Forelimb muscle (tissue), 1 donor: Measurements from ENCODE around the gene ITSN1. TPM values are rescaled to one million over a fixed set of nuclear protein-coding genes. Genes with fewer than 3 reads are reported as not detected.
"Not testable (repeated sequence)": the region's sequence is repeated elsewhere in the genome, so short reads cannot be mapped to it uniquely, and the experiment has no call there.

Experiments used
- DNase-seq: peaks from one replicate; pipeline ENCODE4 v3.0.0-alpha.2; 2013; ENCODE audit warnings: low read depth
- polyA plus RNA-seq: library from polyadenylated mRNA; unstranded; fragments of 120-200 nt; gene quantifications from one replicate; pipeline ENCODE4 v1.2.1, GENCODE V29; 2013; ENCODE audit not compliant: insufficient read length

ITSN1 gene
- 32.7 TPM for polyA plus RNA-seq

DNA sequence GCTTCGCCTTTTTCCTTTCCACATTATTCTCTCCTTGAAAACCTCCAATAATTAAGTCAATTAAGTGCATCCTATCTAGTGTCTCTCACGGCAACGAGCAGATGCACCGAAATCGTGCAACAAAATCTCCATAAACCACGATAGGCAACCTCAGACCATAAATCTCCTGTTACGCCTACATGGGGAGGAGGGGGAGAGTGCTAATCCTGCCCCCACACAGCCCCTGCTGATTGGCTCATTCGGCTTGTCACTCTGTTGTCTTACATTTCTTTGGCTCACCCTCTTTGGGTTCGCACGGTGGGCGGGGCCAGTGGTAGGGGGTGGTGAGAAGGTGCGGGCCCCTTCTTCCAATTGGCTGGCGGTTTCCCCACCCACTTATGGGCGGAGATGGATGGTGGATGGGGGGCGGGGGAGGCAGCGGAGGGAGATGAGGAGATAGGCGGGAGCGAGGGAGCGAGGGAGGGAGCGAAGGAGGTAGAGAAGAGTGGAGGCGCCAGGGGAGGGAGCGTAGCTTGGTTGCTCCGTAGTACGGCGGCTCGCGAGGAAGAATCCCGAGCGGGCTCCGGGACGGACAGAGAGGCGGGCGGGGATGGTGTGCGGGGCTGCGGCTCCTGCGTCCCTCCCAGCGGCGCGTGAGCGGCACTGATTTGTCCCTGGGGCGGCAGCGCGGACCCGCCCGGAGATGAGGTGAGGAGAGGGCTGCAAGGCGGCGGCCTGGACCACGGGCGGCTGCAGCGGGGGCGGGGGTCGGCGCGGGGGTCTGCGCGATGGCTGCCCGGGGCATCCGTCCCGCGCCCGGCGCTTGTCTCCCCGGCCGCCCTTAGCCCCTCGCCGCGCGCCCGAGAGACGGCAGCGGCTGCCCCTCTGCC is at the start of gene ITSN1:
Gene ITSN1 (plus strand): TSS at position 475 of the 869 bp plus-strand sequence. CDS start 76,328 bp downstream, outside the sequence.
- peak; percentile 98 for DNase-seq

DNA sequence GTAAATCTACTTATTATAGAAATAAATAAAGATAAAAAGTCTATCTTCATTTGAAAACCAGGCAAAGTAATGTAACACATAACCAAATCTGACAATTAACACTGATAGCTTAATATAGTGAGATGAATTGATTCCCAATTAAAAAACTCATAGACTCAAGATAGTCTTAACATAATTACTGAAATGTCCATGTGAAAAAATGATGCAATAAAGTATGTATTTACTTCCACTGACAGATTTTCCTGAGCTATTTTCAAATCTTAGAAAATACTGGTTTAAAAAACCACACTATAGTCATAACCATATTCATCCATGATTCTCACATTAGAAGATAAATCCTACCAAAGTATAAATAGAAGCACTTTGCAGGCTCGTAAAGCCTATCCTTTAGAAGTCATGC is 44.2 kb upstream of the ITSN1 start:
- DNase-seq, result no peak

DNA sequence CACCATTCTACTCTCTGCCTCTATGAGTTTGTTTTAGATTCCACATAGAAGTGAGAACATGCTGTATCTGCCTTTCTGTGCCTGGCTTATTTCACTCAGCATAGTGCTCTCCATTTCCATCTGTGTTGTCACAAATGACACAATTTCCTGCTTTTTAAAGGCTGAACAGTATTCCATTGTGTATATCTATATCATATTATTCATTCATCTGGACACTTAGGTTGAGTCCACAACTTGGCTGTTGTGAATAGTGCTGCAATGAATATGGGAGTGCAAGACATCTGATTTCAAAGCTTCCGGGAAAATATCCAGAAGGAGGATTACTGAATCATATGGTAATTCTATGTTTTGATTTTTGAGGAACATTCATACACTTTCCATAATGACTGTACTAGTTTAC is 33.7 kb upstream of the ITSN1 start:
- no peak for DNase-seq

DNA sequence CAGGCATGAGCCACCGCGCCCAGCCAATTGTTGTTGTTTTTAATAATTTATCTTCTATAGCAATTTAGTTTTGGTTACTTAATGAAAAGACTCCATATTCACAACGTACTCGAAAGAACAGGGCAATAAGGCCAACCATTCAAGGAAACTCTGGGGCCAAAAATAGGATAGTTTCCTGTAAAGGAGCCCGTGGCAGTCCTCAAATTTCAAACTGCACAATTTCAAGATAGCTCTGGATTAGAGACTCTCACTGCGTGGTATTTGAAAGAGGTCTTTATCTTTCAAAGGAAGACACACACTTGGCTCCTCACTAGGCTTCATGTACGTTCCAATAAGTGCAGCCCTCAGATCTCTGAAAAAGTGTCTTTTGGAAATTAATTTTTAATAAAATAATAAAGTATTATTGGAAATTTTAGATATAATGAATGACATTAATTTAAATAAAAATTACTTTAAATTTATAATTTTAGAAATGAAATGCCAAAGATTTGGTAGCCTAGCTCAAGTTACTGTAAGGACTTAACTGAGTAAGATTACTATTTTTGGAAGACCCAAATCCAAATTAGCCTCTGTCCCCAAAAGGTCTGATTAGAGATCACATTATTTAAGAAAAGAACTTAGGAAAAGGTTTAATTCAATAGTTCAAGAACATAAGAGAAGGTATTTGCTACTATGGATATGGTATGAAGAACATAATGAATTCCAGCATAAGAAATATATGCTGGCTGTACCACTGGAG is 31.1 kb upstream of the ITSN1 start:
- no peak for DNase-seq

DNA sequence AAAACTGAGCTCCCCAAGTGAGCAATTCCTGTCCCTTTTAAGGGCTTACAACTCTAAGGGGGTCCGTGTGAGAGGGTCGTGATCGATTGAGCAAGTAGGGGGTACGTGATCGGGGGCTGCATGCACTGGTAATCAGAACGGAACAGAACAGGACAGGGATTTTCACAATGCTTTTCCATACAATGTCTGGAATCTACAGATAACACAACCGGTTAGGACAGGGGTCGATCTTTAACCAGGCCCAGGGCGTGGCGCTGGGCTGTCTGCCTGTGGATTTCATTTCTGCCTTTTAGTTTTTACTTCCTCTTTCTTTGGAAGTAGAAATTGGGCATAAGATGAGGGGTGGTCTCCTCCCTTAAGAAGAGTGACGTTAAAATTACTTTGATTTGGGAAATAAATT is 24.7 kb upstream of the ITSN1 start:
- not testable (repeated sequence) for DNase-seq

DNA sequence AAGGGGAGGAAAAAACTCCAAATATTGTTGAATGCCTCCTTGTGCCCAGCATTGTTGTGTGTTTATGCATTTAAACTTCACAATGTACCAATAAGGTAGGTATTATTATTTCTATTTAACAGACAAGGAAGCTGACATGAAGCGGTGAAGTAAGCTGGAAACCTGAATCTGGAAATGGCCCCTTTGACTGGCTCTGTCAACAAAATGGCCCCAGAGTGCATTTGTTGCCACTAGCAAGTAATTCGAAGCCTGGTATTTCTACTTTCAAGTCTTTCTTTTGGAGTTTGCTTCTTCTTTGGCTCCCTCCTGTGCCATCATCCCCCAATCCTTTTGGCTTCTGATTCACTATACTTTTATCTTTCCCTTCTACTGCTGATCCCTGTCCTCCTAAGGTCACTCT is 23.9 kb upstream of the ITSN1 start:
- DNase-seq, result no peak

DNA sequence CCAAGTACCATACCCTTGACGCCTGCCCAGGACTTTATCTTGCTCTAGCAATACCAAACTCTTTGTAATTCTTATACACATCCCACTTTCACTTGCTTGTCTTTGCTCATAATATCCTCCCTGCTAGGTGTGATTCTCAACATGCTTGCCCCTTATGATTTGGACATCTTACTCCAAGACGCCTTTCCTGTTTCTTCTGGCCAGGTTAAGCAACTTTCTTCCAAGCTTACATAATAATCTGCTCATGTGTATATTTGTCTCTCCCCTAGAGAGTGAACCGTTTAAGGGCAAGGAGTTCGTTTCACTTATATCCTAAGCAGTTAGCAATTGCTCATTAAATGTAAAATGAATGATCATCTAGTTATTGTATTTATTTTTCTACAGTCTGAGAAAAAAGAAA is 22.6 kb upstream of the ITSN1 start:
- no peak for DNase-seq

DNA sequence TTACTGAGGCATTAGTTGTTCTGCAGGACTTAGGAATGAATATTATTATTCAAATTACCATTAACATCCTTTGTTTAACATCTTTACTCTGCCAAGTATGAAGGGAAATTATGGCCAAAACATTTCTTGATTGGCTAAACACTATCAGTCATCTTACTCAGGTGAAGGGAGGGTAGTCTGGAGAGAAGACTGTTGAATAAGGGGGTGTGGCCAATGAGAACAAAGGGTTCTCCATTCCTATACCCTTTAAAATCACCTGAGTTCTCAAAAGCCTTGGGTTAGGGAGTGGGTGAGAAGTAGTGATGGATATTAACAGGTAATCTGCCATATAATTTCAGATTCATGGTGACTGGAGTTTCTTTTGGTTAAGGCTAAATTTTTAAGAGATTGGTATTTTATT is 20.0 kb upstream of the ITSN1 start:
- no peak for DNase-seq

DNA sequence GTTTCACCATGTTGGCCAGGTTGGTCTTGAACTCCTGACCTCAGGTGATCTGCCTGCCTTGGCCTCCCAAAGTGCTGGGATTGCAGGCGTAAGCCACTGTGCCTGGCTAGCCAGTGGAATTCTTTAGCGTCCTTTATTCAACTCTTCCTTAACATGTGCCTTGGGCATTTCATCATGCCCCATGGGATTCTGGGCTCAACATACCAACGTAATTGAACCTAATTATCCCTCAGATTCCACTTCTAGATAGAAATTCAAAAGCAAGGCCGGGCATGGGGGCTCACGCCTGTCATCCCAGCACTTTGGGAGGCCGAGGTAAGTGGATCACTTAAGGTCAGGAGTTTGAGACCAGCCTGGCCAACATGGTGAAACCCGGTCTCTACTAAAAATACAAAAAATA is 16.1 kb upstream of the ITSN1 start:
- DNase-seq, result not testable (repeated sequence)

DNA sequence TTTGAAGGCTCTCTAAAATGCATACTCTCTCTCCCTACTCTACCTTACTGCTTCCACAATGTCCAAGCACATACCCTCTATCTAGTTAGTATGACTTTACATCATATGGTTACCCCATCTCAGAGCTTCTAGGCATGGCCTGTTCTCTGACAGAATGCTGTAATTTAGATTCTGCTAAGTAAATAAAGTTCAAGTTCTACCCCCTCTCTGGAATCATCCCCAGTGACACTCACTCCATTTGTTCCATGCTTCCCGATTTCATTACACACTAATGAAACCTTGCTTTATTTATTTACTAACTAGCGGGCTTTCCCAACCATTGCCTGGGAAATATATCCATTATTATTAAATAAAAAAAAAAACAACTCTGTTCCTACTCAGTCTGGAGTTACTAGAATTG is 8.0 kb upstream of the ITSN1 start:
- DNase-seq, result no peak

DNA sequence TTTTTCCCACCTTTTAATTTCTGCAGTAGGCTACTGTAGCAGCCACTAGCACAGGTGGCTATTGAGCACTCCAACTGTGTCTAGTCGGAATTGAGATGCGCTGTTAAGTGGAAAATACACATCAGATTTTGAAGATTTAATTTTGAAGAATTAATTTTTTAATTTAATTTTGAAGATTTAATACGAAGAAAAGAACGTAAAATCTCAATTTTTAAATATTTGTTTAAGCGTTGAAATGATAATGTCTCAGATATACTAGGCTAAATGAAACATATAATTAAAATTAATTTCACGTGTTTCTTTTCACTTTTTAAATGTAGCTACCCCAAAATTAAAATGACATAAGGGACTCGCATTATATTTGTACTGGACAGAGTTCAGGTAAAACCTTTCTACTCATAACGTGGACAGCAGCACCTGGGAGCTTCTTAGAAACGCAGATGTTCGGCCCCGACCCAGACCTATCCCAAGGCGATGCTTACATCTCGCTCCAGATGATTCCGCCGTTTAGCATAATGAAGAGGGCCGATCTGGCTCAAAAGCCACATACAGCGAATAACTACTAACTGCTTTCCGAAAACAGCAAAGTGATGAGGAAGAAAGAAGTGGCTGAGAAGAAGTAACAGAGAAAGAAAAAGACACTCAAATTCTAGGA is 1.5 kb upstream of the ITSN1 start:
- DNase-seq, result no peak

DNA sequence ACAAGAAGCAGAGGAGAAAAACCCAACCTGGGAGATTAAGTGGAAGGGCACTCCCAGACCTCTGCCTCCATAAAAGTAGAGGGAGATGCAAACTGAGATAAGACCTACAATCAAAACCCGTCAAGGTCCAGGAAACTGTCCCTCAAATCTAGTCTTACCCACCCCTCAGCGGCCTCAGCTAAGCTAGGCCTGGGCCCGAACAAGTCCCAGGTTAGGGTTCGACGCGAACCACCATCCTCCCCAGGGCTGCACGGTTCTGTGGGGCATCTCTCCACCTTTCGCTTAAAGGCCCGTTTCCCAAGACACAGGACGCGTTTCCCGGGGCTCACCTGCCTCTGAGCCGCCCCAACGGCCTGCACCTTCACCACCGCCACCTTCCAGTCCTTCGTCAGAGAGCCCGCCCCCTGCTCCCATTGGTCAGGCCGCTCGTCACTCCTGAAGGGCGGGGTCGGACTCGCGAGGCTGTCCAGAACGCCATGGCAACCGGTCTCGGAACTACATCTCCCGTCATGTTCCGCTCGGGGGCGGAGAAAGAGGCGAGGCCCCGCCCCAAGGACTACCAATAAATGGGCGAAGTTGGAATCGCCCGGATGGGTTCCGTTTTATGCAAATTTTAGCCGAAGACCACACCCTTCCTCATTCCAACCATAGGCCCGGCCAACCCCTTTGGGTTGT is 812 bp upstream of the ITSN1 start, which contains the start of gene CRYZL1:
Gene CRYZL1 (minus strand): TSS at position 390 of the 675 bp plus-strand sequence. CDS start 10,190 bp downstream, outside the sequence.
- DNase-seq, result peak; percentile 98

DNA sequence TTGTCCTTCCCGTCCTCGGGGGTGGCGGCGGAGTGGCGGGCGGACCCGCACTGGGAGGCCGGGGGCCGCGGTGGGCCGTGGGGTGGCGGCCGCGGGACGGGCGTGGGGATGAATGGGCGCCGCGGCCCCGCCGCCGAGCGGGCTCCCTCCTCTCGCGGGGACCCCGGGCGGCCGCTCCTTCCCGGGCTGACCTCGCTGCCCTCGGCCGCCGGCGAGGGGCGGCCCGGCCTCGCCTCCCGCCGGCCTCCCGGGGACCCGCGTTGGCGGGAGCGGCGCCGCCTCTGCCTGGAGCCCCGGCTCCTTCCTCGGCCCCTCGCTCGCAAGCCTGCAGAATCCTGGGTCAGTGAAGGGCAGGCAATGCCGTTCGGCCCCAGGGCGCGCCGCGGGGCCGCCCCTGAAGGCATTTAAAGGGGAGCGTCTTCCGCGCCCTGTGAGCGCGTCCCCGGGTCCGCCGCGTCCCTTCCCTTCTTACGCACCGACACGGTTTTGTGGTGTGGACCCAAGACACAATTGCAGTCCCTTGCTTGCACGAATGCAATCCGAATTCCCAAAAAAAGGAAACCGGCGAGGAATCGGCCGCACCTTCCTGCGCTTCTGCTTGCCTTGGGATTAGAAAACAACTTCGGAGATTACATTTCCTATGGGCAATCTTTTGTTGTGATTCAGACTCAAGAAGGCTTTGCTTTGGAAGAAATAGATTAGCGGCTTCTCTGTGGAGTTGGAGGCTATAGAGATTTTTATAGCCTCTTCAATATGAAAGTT is 776 bp downstream of the ITSN1 start:
- DNase-seq, result no peak

DNA sequence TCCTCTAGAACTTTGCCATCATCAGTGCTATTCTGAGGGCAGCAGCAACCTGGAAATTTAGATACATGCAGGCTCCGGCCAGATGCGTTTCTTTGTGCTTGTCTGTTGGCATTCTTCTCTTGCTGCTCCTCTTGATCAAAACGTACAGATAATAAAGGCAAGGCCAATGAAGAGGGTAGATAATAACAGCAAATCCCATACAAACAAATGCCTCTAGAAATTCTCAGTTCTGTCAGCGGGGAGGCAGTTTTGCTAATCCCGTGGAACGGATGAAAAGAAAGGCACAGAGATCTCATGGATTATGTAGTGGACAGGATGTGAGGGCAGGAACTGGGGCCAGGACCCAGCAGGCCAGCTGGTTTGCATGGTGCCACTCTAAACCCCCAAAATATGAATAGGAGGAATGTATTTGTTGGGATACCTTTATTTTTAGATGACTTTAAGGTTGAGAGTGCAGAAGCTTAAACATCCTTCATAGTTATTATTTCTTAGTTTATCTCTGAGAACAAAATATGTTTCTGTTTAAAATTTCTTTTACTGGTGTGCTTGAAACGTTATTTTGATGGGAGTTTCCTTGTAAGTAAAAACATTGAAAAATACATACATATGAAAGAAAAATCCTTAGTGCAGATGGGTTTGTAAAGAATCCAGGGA is 1.5 kb downstream of the ITSN1 start:
- no peak for DNase-seq

DNA sequence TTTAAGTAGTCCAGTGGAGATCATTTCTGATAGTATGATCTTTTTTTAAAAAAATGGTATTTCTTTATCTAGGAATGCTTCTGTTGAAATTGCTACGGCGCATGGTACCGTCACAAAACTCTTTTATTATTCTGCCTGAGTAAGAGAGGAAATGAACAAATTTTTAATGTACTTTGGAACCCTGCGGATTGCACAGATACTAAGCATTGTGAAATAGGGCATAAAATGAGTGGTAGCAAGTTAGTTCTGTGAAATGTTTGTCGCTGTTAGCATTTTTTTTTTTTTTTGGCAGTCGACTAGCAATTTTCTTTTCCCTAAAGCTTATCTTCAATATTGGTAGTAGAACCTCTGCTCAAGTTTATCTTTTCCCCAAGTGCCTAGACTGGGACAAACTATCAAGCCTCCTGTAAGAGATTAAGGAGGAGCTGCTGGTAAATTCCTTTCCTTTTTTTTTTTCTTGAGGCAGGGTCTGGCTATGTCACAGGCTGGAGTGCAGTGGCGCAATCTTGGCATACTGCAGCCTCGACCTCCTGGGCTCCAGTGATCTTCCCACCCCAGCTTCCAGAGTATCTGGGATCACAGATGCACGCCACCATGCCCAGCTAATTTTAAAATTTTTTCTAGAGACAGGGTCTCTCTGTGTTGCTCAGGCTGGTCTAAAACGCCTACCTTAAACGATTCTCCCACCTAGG is 2.2 kb downstream of the ITSN1 start:
- DNase-seq, result no peak

DNA sequence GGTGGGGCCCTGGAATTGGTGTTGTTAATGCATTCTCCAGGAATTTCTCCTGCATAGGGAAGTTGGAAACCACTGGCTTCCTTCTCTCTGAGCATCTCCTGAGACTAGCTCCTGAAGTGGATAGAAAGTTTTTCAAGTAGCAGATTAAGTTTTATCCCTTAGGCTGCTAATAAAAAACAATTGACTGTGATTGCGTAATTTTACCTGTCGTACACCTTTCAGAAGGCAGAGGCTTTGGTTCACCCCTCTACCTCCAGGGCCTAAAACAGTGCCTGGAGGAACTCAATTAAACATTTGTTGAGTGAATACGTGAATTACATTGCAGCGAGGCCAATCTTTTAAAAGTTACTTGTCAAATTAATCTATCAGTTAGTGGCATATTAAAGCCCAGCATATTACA is 3.4 kb downstream of the ITSN1 start:
- DNase-seq, result no peak

DNA sequence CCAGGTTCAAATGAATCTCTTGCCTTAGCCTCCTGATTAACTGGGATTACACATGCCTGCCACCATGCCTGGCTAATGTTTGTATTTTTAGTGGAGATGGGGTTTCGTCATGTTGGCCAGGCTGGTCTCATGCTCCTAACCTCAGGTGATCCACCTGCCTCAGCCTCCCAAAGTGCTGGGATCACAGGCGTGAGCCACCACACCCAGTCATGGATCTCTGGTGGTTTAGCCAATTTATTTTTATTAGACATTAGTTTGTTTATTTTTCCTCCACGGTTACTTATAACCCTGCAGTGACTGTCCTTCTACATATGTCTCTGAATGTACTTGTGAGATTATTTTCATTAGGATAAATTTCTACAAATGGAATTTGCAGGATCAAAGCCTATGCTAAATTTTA is 5.3 kb downstream of the ITSN1 start:
- no peak for DNase-seq

DNA sequence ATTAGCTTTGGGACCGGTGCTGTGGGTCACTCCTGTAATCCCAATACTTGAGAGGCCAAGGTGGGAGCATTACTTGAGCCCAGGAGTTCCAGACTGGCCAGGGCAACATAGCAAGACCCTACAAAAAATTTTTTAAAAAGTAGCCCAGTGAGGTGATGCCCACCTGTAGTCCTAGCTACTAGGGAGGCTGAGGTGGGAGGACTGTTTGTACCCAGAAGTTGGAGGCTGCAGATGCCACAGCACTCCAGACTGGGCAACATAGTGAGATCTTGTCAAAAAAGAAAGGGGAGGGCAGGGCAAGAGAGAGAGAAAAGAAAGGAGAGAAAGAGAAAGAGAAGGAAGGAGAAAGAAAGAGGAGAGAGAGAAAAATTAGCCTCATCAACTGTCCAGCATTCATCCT is 6.3 kb downstream of the ITSN1 start:
- DNase-seq, result no peak

DNA sequence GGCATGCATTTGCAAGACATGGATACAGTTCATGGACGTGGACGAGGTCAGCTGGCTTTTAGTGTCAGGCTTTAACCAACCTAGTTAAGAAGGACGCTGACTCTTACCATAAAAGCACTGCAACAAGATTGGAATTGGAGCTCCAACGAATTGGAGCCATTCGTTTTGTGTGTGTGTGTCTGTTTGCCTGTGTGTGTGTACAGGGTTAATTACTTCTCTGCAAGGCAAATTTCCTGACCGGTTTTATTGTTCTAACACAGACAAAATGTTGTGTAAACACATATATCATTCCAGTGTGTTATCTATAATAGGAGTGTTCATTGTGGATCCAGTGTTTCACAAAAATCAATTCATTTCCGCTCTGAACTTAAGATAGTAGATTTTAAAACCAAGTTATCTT is 7.9 kb downstream of the ITSN1 start:
- DNase-seq, result no peak
